ENCODE data around the gene SLC15A3.

DNA sequence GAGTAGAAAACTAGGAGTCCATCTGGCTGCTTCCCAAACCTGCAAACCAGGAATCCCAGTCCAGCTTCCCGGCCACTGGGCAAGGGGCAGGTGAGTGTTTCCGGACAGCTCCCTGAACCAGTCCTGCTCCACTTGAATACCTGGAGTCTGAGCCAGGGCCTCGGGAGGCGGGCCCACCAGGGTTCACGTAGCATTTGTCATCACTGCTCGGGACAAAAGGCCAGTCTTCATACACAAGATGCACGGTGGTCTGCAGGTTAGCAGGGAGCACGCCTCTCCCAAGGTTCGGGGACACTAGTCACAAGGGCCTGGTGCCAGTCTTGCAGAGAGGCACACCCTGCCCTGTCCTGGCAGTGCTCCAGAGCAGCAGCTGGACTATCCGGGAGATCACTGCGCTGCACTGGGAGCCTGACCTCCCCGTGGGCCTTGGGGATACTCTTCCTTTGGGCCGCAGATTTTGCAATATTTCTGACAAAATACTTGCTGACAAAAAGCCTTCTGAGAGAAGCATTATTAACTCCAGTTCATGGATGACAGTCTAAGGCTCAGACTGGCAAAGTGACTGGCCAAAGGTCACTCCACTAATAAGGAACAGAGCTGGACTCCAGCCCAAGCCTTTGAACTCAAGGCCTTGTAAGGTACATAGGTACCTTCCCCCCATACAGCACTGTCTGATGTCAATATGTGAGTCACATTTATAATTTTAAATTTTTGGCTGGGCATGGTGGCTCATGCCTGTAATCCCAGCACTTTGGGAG is 44.6 kb upstream of the SLC15A3 start:
- TF ChIP-seq GATA3 (IDR thresholded peaks at IDR 0.05; ENCODE audit: low read depth, low read length): no peak
- no peak for TF ChIP-seq GATA2 (IDR thresholded peaks at IDR 0.05; ENCODE audit: low read depth, low read length)
